Measurements from ENCODE around the gene TDRD7.
"Not testable (repeated sequence)": the region's sequence is repeated elsewhere in the genome, so short reads cannot be mapped to it uniquely, and the experiment has no call there.

The TDRD7 gene

GRCh38 chr9:97491216-97491999 is 79.5 kb downstream of the TDRD7 start:
- no peak for TF ChIP-seq CTCF (IDR thresholded peaks at IDR 0.05)
- H3K36me3 ChIP-seq, result peaks cover 18 to 21% (median 19%) of the 10 kb centered on the region in 3 donors
- H3K4me1 ChIP-seq, result peaks cover 0 to 4% (median 0%) of the 10 kb centered on the region in 4 donors
- no peak overlapping the region for H3K27ac ChIP-seq
- no peaks in the 10 kb centered on the region for H3K27me3 ChIP-seq
- H3K9me3 ChIP-seq, result peaks cover 0 to 8% (median 0%) of the 10 kb centered on the region in 3 donors
- intact Hi-C loops (cut with DNase I; ENCODE audit: low total_unique reads), result no loop called here
- H3K4me3 ChIP-seq, result no peak overlapping the region
- no peak for DNase-seq

- H3K36me3 ChIP-seq; H3K4me1 ChIP-seq; H3K27ac ChIP-seq; DNase-seq; H3K4me3 ChIP-seq; H3K27me3 ChIP-seq; intact Hi-C loops (cut with DNase I; ENCODE audit: low total_unique reads); H3K9me3 ChIP-seq: not testable (repeated sequence)
Measured at GRCh38 chr9:97497558-97498375, 85.9 kb downstream of the TDRD7 start.

- peaks cover 0 to 16% (median 11%) of the 10 kb centered on the region in 4 donors for H3K4me1 ChIP-seq
- H3K36me3 ChIP-seq; H3K27me3 ChIP-seq; intact Hi-C loops (cut with DNase I; ENCODE audit: low total_unique reads); H3K9me3 ChIP-seq; DNase-seq; H3K4me3 ChIP-seq; H3K27ac ChIP-seq: not testable (repeated sequence)
Measured at GRCh38 chr9:97498846-97499245, 87.0 kb downstream of the TDRD7 start.

- intact Hi-C loops (cut with DNase I; ENCODE audit: low total_unique reads), result loop anchor here (5.0 kb wide), 1 partner anchor 97 kb away; no protein-coding TSS in a partner anchor
- Histone ChIP-seq H3K4me3 (no peak overlapping the region), H3K36me3 (peaks cover 4 to 10% (median 6%) of the 10 kb centered on the region in 3 donors), H3K27ac (peak overlapping the region in 1 of 2 donors; percentile 41), H3K4me1 (peaks cover 0 to 29% (median 19%) of the 10 kb centered on the region in 4 donors), H3K27me3 (no peaks in the 10 kb centered on the region), H3K9me3 (no peaks in the 10 kb centered on the region)
- no peak for DNase-seq
- no peak for TF ChIP-seq CTCF (IDR thresholded peaks at IDR 0.05)
Measured at GRCh38 chr9:97500263-97500662, 88.4 kb downstream of the TDRD7 start.

GRCh38 chr9:97500765-97501176 is 88.9 kb downstream of the TDRD7 start:
- peak overlapping the region; percentile 63 to 94 for H3K27ac ChIP-seq
- intact Hi-C loops (cut with DNase I; ENCODE audit: low total_unique reads), result loop anchor here (5.0 kb wide), 1 partner anchor 97 kb away; no protein-coding TSS in a partner anchor
- no peak for DNase-seq
- H3K4me1 ChIP-seq, result peaks cover 0 to 34% (median 21%) of the 10 kb centered on the region in 4 donors
- peak overlapping the region; percentile 67 to 99 for H3K4me3 ChIP-seq
- TF ChIP-seq CTCF (IDR thresholded peaks at IDR 0.05), result no peak
- peaks cover 4 to 8% (median 6%) of the 10 kb centered on the region in 3 donors for H3K36me3 ChIP-seq
- no peaks in the 10 kb centered on the region for H3K27me3 ChIP-seq
- H3K9me3 ChIP-seq, result no peaks in the 10 kb centered on the region

GRCh38 chr9:97501177-97501971 is 89.5 kb downstream of the TDRD7 start, which contains the start of gene TMOD1:
Gene TMOD1 (plus strand): TSS chr9:97501666. CDS start chr9:97524189, 22,523 bp downstream.
- Histone ChIP-seq H3K27ac (peak within 1 kb of the TSS; percentile 94 to 99), H3K9me3 (no peaks in the 10 kb centered on the region), H3K27me3 (no peaks in the 10 kb centered on the region), H3K36me3 (peaks cover under 1 to 4% (median 2%) of the 10 kb centered on the region in 3 donors), H3K4me1 (peaks cover 0 to 40% (median 24%) of the 10 kb centered on the region in 4 donors), H3K4me3 (peak within 1 kb of the TSS; percentile 67 to 99)
- TF ChIP-seq CTCF (IDR thresholded peaks at IDR 0.05), result no peak
- peak; percentile 62 to 90 for DNase-seq
- intact Hi-C loops (cut with DNase I; ENCODE audit: low total_unique reads), result loop anchor here (5.0 kb wide), 1 partner anchor 96 kb away; no protein-coding TSS in a partner anchor
